ENCODE measurements around the gene BLCAP. TPM values are rescaled to one million over a fixed set of nuclear protein-coding genes. Genes with fewer than 3 reads are reported as not detected.

Gene BLCAP
- total and polyA plus RNA-seq, 2 donors (not counting 3 experiments of a cell fraction or from before 2014, with no cell fraction given): 90.3 to 196 TPM

GRCh38 chr20:37518059-37518458 is 9.6 kb downstream of the BLCAP start:
- Histone ChIP-seq H2AFZ (ENCODE audit: low read depth, low read length) (no peak overlapping the region), H4K20me1 (replicated peaks; ENCODE audit: control insufficient read depth, extremely low read depth, insufficient read depth, low read length) (no peaks in the 10 kb centered on the region)
- intact Hi-C loops (cut with micrococcal nuclease): loop anchor here (5.0 kb wide), 1 partner anchor 106 kb away; no protein-coding TSS in a partner anchor

GRCh38 chr20:37516811-37517750 is 10.6 kb downstream of the BLCAP start:
- BruUV-seq (replicated peaks): no TSS peak
- peaks cover 26% of the 10 kb centered on the region for H3K4me1 ChIP-seq (ENCODE audit: control insufficient read depth, extremely low read depth, insufficient read depth, low read length)
- ChIA-PET POLR2A (no interaction called here), CTCF (interaction anchor here (1.6 kb wide), 1 partner anchor 247 kb away, joined by 4 read pairs; no protein-coding TSS in a partner anchor)
- intact Hi-C loops (cut with micrococcal nuclease) (loop anchor here (5.0 kb wide), 1 partner anchor 105 kb away; no protein-coding TSS in a partner anchor), dilution Hi-C loops (cut with MboI; ENCODE audit: extremely low pct_ligation_motif_present, low sequenced_read_pairs) (loop anchor here (10.0 to 25.0 kb wide), 2 partner anchors 122 to 255 kb away; partner anchors contain the start of gene GHRH)
- H3K27ac ChIP-seq (ENCODE audit: insufficient read depth, low read depth, low read length): no peak overlapping the region
- no peak for TF ChIP-seq POLR2A (IDR thresholded peaks at IDR 0.05; ENCODE audit: low read depth, low read length)
- no peak for TF ChIP-seq MYC (IDR thresholded peaks at IDR 0.05; ENCODE audit: low read depth, low read length)
- no peak for TF ChIP-seq POLR2AphosphoS5 (IDR thresholded peaks at IDR 0.05; ENCODE audit: insufficient read depth, low read depth, low read length)
- TF ChIP-seq CTCF (IDR thresholded peaks at IDR 0.05; ENCODE audit: extremely low read depth in 1 of 2, insufficient read depth in 1 of 2, low read depth in 1 of 2, low read length in 2 of 2): no peak
- TF ChIP-seq EZH2 (IDR thresholded peaks at IDR 0.05; ENCODE audit: borderline replicate concordance, low read depth, low read length, severe bottlenecking): no peak
- TF ChIP-seq FOS (IDR thresholded peaks at IDR 0.05; ENCODE audit: borderline replicate concordance, insufficient read depth, low read length): no peak
- TF ChIP-seq MAX (IDR thresholded peaks at IDR 0.05; ENCODE audit: insufficient read depth, insufficient read length): no peak
- no peak for TF ChIP-seq JUN (IDR thresholded peaks at IDR 0.05; ENCODE audit: borderline replicate concordance, insufficient read depth, insufficient read length, low read depth)
- no peak for TF ChIP-seq GATA2 (IDR thresholded peaks at IDR 0.05; ENCODE audit: insufficient read depth, insufficient read length, low read depth, low read length)
- H3K9me3 ChIP-seq (replicated peaks; ENCODE audit: control insufficient read depth, insufficient read depth, low read length): no peaks in the 10 kb centered on the region
- H3K79me2 ChIP-seq (ENCODE audit: control insufficient read depth, insufficient read depth, low read length): peaks cover 34% of the 10 kb centered on the region
- no peaks in the 10 kb centered on the region for H4K20me1 ChIP-seq (replicated peaks; ENCODE audit: control insufficient read depth, extremely low read depth, insufficient read depth, low read length)
- FAIRE-seq (no peak), DNase-seq (ENCODE audit: low read depth, low spot score) (no peak)
- H3K27me3 ChIP-seq (ENCODE audit: control insufficient read depth in 2 of 2, insufficient read depth in 2 of 2, low read length in 2 of 2): no peaks in the 10 kb centered on the region
- no peaks in the 10 kb centered on the region for H3K9me1 ChIP-seq (replicated peaks; ENCODE audit: control insufficient read depth, extremely low read depth, insufficient read depth, low read length)
- no peak overlapping the region for H2AFZ ChIP-seq (ENCODE audit: low read depth, low read length)
- H3K9ac ChIP-seq (replicated peaks; ENCODE audit: extremely low read depth, insufficient read depth, low read length): no peak overlapping the region
- no peak overlapping the region for H3K4me2 ChIP-seq (ENCODE audit: insufficient read depth, low read length)
- no peak overlapping the region for H3K4me3 ChIP-seq (replicated peaks in 1 of 3; ENCODE audit: insufficient read depth in 1 of 3, low read depth in 1 of 3, low read length in 3 of 3)
- peaks cover 0 to 47% of the 10 kb centered on the region in 2 experiments for H3K36me3 ChIP-seq (ENCODE audit: control insufficient read depth in 2 of 2, extremely low read depth in 1 of 2, insufficient read depth in 2 of 2, low read length in 2 of 2)

More at GRCh38 chr20:37518059-37518458, 9.6 kb downstream of the BLCAP start:
- Histone ChIP-seq H3K4me2 (ENCODE audit: insufficient read depth, low read length) (no peak overlapping the region), H3K9me1 (replicated peaks; ENCODE audit: control insufficient read depth, extremely low read depth, insufficient read depth, low read length) (no peaks in the 10 kb centered on the region), H3K9ac (replicated peaks; ENCODE audit: extremely low read depth, insufficient read depth, low read length) (no peak overlapping the region), H3K9me3 (replicated peaks; ENCODE audit: control insufficient read depth, insufficient read depth, low read length) (no peaks in the 10 kb centered on the region), H3K36me3 (ENCODE audit: control insufficient read depth in 2 of 2, extremely low read depth in 1 of 2, insufficient read depth in 2 of 2, low read length in 2 of 2) (peaks cover 0 to 44% of the 10 kb centered on the region in 2 experiments), H3K27me3 (ENCODE audit: control insufficient read depth in 2 of 2, insufficient read depth in 2 of 2, low read length in 2 of 2) (no peaks in the 10 kb centered on the region), H3K79me2 (ENCODE audit: control insufficient read depth, insufficient read depth, low read length) (peaks cover 42% of the 10 kb centered on the region), H3K4me1 (ENCODE audit: control insufficient read depth, extremely low read depth, insufficient read depth, low read length) (peaks cover 26% of the 10 kb centered on the region), H3K4me3 (replicated peaks in 1 of 3; ENCODE audit: insufficient read depth in 1 of 3, low read depth in 1 of 3, low read length in 3 of 3) (no peak overlapping the region), H3K27ac (ENCODE audit: insufficient read depth, low read depth, low read length) (peak overlapping the region; percentile 50)
- ChIA-PET CTCF (interaction anchor here (1.6 to 2.3 kb wide), 2 partner anchors 241 to 248 kb away, joined by 4 to 13 read pairs; no protein-coding TSS in a partner anchor), POLR2A (no interaction called here)
- dilution Hi-C loops (cut with MboI; ENCODE audit: extremely low pct_ligation_motif_present, low sequenced_read_pairs): loop anchor here (10.0 to 25.0 kb wide), 2 partner anchors 123 to 256 kb away; partner anchors contain the start of gene GHRH
- no TSS peak for BruUV-seq (replicated peaks)
- DNase-seq (ENCODE audit: low read depth, low spot score): no peak
- TF ChIP-seq GATA2 (IDR thresholded peaks at IDR 0.05; ENCODE audit: insufficient read depth, insufficient read length, low read depth, low read length) (no peak), POLR2AphosphoS5 (IDR thresholded peaks at IDR 0.05; ENCODE audit: insufficient read depth, low read depth, low read length) (no peak)
- peak; percentile 18 for FAIRE-seq
